ENCODE results near the gene ANOS1.
A peak's percentile ranks its signal among the peaks of the same experiment; 100 is the strongest.
"Not testable (repeated sequence)": the region's sequence is repeated elsewhere in the genome, so short reads cannot be mapped to it uniquely, and the experiment has no call there.

The ANOS1 gene

GRCh38 chrX:8731559-8732395 is at the start of gene ANOS1:
Gene ANOS1, minus strand, starts transcription at chrX:8732137. Its CDS starts 101 bp downstream, at chrX:8732036.
- DNase-seq = peak; percentile 9

GRCh38 chrX:8773117-8773516 is 41.2 kb upstream of the ANOS1 start:
- no peak for DNase-seq

- no peak for DNase-seq
Measured at GRCh38 chrX:8760021-8760420, 28.1 kb upstream of the ANOS1 start.

GRCh38 chrX:8758706-8759105 is 26.8 kb upstream of the ANOS1 start:
- DNase-seq = not testable (repeated sequence)

GRCh38 chrX:8757609-8758389 is 25.9 kb upstream of the ANOS1 start:
- not testable (repeated sequence) for DNase-seq

GRCh38 chrX:8755813-8756212 is 23.9 kb upstream of the ANOS1 start:
- no peak for DNase-seq

GRCh38 chrX:8755116-8755515 is 23.2 kb upstream of the ANOS1 start:
- peak; percentile 18 for DNase-seq

- DNase-seq = no peak
Measured at GRCh38 chrX:8749697-8750096, 17.8 kb upstream of the ANOS1 start.

GRCh38 chrX:8748855-8749254 is 16.9 kb upstream of the ANOS1 start:
- peak; percentile 45 for DNase-seq

GRCh38 chrX:8743126-8743732 is 11.3 kb upstream of the ANOS1 start:
- DNase-seq = peak; percentile 57

- no peak for DNase-seq
Measured at GRCh38 chrX:8741981-8742380, 10.0 kb upstream of the ANOS1 start.

GRCh38 chrX:8738588-8739189 is 6.8 kb upstream of the ANOS1 start:
- DNase-seq = peak; percentile 67

- no peak for DNase-seq
Measured at GRCh38 chrX:8737883-8738282, 5.9 kb upstream of the ANOS1 start.

GRCh38 chrX:8730812-8731558 is 952 bp downstream of the ANOS1 start:
- no peak for DNase-seq

- no peak for DNase-seq
Measured at GRCh38 chrX:8729811-8730210, 2.1 kb downstream of the ANOS1 start.

GRCh38 chrX:8728932-8729535 is 2.9 kb downstream of the ANOS1 start:
- DNase-seq = peak; percentile 13

- no peak for DNase-seq
Measured at GRCh38 chrX:8726031-8726652, 5.8 kb downstream of the ANOS1 start.

- peak; percentile 65 for DNase-seq
Measured at GRCh38 chrX:8724300-8724699, 7.6 kb downstream of the ANOS1 start.

- no peak for DNase-seq
Measured at GRCh38 chrX:8721536-8721935, 10.4 kb downstream of the ANOS1 start.

- no peak for DNase-seq
Measured at GRCh38 chrX:8720136-8720535, 11.8 kb downstream of the ANOS1 start.

- no peak for DNase-seq
Measured at GRCh38 chrX:8717354-8717753, 14.6 kb downstream of the ANOS1 start.

GRCh38 chrX:8714164-8714563 is 17.8 kb downstream of the ANOS1 start:
- no peak for DNase-seq

Measured in hematopoietic multipotent progenitor cell treated with erythropoietin and hydrocortisone succinate and interleukin-3 and kit ligand, for 6 days (in vitro differentiated cells).